Type B pancreatic cell (in vitro differentiated cells): Measurements from ENCODE around the gene WNT7A. TPM values are rescaled to one million over a fixed set of nuclear protein-coding genes. Genes with fewer than 3 reads are reported as not detected.
A peak's percentile ranks its signal among the peaks of the same experiment; 100 is the strongest.
"Not testable (repeated sequence)": the region's sequence is repeated elsewhere in the genome, so short reads cannot be mapped to it uniquely, and the experiment has no call there.

Source experiments
- DNase-seq: peaks from one replicate; pipeline ENCODE4 v3.0.0; 2021; ENCODE audit warnings: mixed read lengths; ENCODE audit not compliant: unreplicated experiment; ENCODE audit errors: extremely low spot score
- H3K27ac Mint-ChIP-seq: 2 replicates; pipeline ENCODE4 v1.8.0; 2021; ENCODE audit warnings: mild to moderate bottlenecking, mixed read lengths
- H3K27me3 Mint-ChIP-seq: 2 replicates; pipeline ENCODE4 v1.8.0; 2021; ENCODE audit warnings: mixed read lengths
- H3K36me3 Mint-ChIP-seq: 2 replicates; pipeline ENCODE4 v1.8.0; 2021; ENCODE audit warnings: mixed read lengths
- H3K4me1 Mint-ChIP-seq: one replicate; pipeline ENCODE4 v1.8.0; 2021; ENCODE audit warnings: mixed read lengths; ENCODE audit not compliant: unreplicated experiment
- H3K4me3 Mint-ChIP-seq: 2 replicates; pipeline ENCODE4 v1.8.0; 2021; ENCODE audit warnings: mild to moderate bottlenecking, mixed read lengths
- H3K9me3 Mint-ChIP-seq: 2 replicates; pipeline ENCODE4 v1.8.0; 2021; ENCODE audit warnings: mixed read lengths
- long read RNA-seq: library from polyadenylated mRNA; unstranded; transcript quantifications from one replicate; pipeline ENCODE4 v2.0.0, GENCODE V29; 2020
- total RNA-seq: library from RNA; stranded (reverse); gene quantifications from 2 replicates; pipeline ENCODE4 v1.2.1, GENCODE V29; 2021; ENCODE audit warnings: low replicate concordance
- TF ChIP-seq, protein P1 (sequence below): fragments of 200-600 bp; sonication (generic); conservative IDR thresholded peaks from 2 replicates; pipeline ENCODE4 v1.5.0; 2021; ENCODE audit warnings: antibody characterized with exemption, mild to moderate bottlenecking

Gene WNT7A
- 3.4 and 15.1 TPM in 2 replicates for total RNA-seq
- long read RNA-seq, full-length matches to known transcripts = 2 of 8 reads
- long read RNA-seq, partial matches to known transcripts = 3 of 8 reads
- long read RNA-seq, other reads (novel, unspliced or antisense) = 3 of 8 reads

DNA sequence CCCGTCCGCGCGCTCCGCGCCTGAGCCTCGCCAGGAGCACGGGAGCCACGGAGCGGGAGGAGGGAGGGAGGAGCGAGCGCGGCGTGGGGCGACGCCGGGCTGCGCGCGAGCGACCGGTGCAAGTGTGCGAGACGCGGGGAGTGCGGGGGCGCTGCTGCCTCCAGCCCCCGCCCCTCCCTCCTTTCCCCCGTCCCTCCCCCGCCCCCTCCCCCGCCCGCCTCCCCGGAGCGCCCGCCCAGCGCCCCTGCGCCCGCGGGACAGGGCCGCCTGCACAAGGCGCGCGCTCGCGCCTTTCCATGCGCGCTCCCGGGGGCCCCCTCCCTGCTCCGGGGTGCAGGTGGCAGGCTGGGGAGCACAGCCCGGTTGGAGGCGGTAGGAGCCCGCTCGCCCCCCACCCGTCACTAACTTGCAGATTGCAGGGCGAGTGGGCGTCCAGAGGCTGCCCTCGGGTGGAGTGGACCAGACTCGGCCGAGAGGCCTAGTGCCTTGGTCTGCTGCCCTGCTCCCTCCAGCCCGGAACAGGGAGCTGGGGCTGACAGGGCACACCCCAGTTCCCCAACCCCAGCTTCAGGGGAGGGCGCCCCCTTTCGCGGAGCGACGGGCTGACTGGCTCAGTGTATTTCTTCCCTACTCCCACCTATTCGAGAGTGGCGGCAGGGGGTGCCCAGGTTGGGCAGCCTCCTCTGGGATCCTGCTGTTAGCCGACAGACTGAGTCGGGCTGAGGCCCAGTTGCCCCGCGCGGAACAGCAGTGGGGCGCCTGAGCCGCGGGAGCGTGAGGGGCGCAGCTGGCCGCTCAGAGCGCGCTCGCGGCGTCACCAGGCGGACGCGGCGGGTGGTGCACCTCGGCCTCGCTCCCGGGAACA, at the start of gene WNT7A:
WNT7A (minus strand) TSS at position 126 of the 865 bp plus-strand sequence. CDS start 255 bp downstream, outside the sequence.
- peak; percentile 80 for DNase-seq
- H3K4me1 Mint-ChIP-seq = no peaks in the 10 kb centered on the region
- no peaks in the 10 kb centered on the region for H3K36me3 Mint-ChIP-seq
- H3K4me3 Mint-ChIP-seq = peak within 1 kb of the TSS; percentile 89
- peaks cover 90% of the 10 kb centered on the region for H3K27me3 Mint-ChIP-seq
- H3K27ac Mint-ChIP-seq = no peak within 1 kb of the TSS
- H3K9me3 Mint-ChIP-seq = no peaks in the 10 kb centered on the region
- TF ChIP-seq, protein P1, sequence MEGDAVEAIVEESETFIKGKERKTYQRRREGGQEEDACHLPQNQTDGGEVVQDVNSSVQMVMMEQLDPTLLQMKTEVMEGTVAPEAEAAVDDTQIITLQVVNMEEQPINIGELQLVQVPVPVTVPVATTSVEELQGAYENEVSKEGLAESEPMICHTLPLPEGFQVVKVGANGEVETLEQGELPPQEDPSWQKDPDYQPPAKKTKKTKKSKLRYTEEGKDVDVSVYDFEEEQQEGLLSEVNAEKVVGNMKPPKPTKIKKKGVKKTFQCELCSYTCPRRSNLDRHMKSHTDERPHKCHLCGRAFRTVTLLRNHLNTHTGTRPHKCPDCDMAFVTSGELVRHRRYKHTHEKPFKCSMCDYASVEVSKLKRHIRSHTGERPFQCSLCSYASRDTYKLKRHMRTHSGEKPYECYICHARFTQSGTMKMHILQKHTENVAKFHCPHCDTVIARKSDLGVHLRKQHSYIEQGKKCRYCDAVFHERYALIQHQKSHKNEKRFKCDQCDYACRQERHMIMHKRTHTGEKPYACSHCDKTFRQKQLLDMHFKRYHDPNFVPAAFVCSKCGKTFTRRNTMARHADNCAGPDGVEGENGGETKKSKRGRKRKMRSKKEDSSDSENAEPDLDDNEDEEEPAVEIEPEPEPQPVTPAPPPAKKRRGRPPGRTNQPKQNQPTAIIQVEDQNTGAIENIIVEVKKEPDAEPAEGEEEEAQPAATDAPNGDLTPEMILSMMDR = peak; percentile 86

DNA sequence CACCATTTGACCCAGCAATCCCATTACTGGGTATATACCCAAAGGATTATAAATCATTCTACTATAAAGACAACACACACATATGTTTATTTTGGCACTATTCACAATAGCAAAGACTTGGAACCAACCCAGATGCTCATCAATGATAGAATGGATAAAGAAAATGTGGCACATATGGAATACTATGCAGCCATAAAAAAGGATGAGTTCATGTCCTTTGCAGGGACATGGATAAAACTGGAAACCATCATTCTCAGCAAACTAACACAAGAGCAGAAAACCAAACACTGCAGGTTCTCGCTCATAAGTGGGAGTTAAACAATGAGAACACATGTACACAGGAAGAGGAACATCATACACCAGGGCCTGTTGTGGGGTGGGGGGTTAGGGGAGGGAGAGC, 48.9 kb upstream of the WNT7A start:
- H3K27ac Mint-ChIP-seq, H3K9me3 Mint-ChIP-seq, DNase-seq, H3K4me1 Mint-ChIP-seq, H3K4me3 Mint-ChIP-seq, H3K36me3 Mint-ChIP-seq: not testable (repeated sequence)
- H3K27me3 Mint-ChIP-seq = peaks cover 26% of the 10 kb centered on the region

DNA sequence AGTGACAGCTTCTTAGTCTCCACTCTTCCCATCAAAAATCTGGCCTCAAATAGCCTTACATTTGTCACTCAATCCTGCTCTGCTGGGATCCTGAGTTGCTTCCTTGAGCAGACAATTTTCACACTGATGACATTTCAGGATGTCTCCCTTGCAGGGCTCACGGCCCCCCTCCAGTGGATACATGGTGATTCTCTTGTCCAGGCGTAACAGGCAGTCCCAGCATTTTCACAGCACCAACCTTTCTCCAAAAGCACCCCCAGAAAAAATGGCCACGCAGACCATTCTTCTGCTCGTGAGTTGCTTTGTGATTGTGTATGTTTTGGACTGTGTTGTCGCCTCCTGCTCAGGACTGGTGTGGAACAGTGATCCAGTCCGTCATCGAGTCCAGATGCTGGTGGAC, 47.4 kb upstream of the WNT7A start:
- Mint-ChIP-seq H3K9me3 (no peaks in the 10 kb centered on the region), H3K36me3 (no peaks in the 10 kb centered on the region), H3K4me3 (no peak overlapping the region), H3K27ac (no peak overlapping the region), H3K27me3 (peaks cover 26% of the 10 kb centered on the region), H3K4me1 (no peaks in the 10 kb centered on the region)
- TF ChIP-seq, protein P1 = peak; percentile 20
- DNase-seq = no peak

DNA sequence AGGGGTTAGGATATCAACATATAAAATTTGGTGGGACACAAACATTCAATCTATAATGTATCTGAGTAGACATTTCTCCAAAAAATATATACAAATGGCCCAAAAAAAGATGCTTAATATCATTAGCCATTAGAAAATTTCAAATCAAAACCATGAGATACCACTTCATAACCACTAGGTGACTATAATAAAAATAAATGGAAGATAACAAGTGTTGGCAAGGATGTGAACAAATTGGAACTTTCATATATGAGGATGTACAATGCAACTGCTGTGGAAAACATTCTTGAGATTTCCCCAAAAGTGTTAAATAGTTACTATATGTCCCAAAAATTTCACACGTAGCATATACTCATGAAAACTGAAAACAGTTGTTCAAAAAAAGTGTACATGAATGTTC, 36.5 kb upstream of the WNT7A start:
- no peak for DNase-seq

DNA sequence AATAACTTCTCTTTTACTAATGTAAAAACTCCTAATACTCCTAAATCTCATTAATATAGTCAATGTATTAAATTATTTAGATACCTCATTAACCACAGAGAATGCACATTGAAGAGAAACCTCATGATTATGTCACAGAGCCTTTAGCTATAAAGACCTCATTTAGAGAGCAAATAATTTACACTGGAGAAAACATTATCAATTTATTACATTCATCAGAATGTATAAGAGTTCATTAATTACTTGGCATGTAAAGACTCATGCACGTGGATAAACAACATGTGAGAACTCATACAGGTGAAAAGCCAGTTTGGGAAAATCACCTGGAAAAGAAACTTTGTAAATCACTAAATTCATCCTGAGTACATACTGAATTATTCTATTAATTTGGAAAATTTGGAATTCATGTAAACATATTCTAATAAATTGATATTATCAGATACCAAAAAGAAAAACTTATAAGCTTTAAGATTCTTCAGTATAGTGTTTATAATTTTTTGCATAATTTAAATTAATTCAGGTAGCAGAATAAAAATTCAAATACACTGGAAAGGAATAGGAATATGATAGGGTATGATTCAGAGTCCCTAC, 22.9 kb upstream of the WNT7A start:
- no peak for DNase-seq
- H3K4me3 Mint-ChIP-seq = no peak overlapping the region
- H3K27me3 Mint-ChIP-seq = peaks cover 20% of the 10 kb centered on the region
- TF ChIP-seq, protein P1 = no peak
- H3K4me1 Mint-ChIP-seq = no peaks in the 10 kb centered on the region
- H3K9me3 Mint-ChIP-seq = peaks cover 10% of the 10 kb centered on the region
- no peaks in the 10 kb centered on the region for H3K36me3 Mint-ChIP-seq
- no peak overlapping the region for H3K27ac Mint-ChIP-seq

More for the DNA sequence above, 36.5 kb upstream of the WNT7A start:
- Mint-ChIP-seq H3K27ac (no peak overlapping the region), H3K4me1 (no peaks in the 10 kb centered on the region), H3K36me3 (no peaks in the 10 kb centered on the region), H3K27me3 (peaks cover 36% of the 10 kb centered on the region), H3K9me3 (no peaks in the 10 kb centered on the region), H3K4me3 (no peak overlapping the region)
- TF ChIP-seq, protein P1 = peak; percentile 51
